Stomach smooth muscle (tissue), 2 donors: Measurements from ENCODE around the gene LCN2.

Source experiments
- H3K27ac ChIP-seq: one replicate; pipeline ENCODE4 v1.7.0; 2013; ENCODE audit warnings: mild to moderate bottlenecking, low read length, inconsistent platforms
- H3K27me3 ChIP-seq, 2 donors: one replicate each; pipeline ENCODE4 v1.7.0; 2013; ENCODE audit warnings: low read length in 2 of 2; ENCODE audit not compliant: insufficient read depth in 2 of 2, control insufficient read depth in 1 of 2
- H3K36me3 ChIP-seq, 2 donors: one replicate each; pipeline ENCODE4 v1.7.0; 2013; ENCODE audit warnings: low read length in 2 of 2; ENCODE audit not compliant: control insufficient read depth in 2 of 2, insufficient read depth in 2 of 2
- H3K4me1 ChIP-seq: one replicate; pipeline ENCODE4 v1.7.0; 2013; ENCODE audit warnings: low read length; ENCODE audit not compliant: control insufficient read depth, insufficient read depth
- H3K4me3 ChIP-seq, 2 donors: one replicate each; pipeline ENCODE4 v1.7.0; 2013; ENCODE audit warnings: low read length in 2 of 2
- H3K9ac ChIP-seq, 2 donors: one replicate each; pipeline ENCODE4 v1.7.0; 2013; ENCODE audit warnings: low read length in 2 of 2, mild to moderate bottlenecking in 1 of 2
- H3K9me3 ChIP-seq, 2 donors: one replicate each; pipeline ENCODE4 v1.7.0; 2013; ENCODE audit warnings: low read length in 2 of 2; ENCODE audit not compliant: control insufficient read depth in 2 of 2
- donor health status: healthy.
- donor health status: Pancreatic carcinoma.

Gene LCN2

GRCh38 chr9:128143525-128144238 is 5.6 kb upstream of the LCN2 start:
- no peak overlapping the region for H3K4me3 ChIP-seq
- no peaks in the 10 kb centered on the region for H3K36me3 ChIP-seq
- no peak overlapping the region for H3K27ac ChIP-seq
- peaks cover 3% of the 10 kb centered on the region for H3K4me1 ChIP-seq
- H3K27me3 ChIP-seq, result no peaks in the 10 kb centered on the region
- no peak overlapping the region for H3K9ac ChIP-seq
- H3K9me3 ChIP-seq, result no peaks in the 10 kb centered on the region

- no peaks in the 10 kb centered on the region for H3K9me3 ChIP-seq
- H3K9ac ChIP-seq, result no peak overlapping the region
- peaks cover 3% of the 10 kb centered on the region for H3K4me1 ChIP-seq
- no peaks in the 10 kb centered on the region for H3K36me3 ChIP-seq
- H3K4me3 ChIP-seq, result no peak overlapping the region
- no peaks in the 10 kb centered on the region for H3K27me3 ChIP-seq
- no peak overlapping the region for H3K27ac ChIP-seq
Measured at GRCh38 chr9:128144239-128145181, 4.7 kb upstream of the LCN2 start.

DNA sequence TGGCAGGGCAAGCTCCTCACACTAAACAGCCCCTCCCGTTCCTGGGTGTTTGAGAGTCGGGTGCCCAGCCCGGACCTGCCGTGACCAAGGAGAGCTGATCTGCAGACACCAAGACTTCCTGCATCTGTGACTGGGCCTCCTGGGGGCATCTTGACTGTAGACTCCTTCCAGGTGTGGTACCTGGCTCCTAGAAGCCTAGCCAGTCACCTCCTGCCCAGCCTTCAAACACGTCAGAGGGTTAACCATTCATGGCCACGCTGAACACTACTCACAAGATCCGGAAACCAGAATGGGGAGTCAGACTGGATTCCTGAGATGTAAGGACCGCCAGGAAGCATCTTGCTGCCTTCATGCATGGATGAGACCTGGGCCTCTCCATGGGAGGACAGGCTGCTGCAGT is 3.7 kb upstream of the LCN2 start:
- H3K27me3 ChIP-seq, result no peaks in the 10 kb centered on the region
- no peak overlapping the region for H3K9ac ChIP-seq
- H3K4me1 ChIP-seq, result peaks cover 3% of the 10 kb centered on the region
- no peak overlapping the region for H3K27ac ChIP-seq
- no peak overlapping the region for H3K4me3 ChIP-seq
- no peaks in the 10 kb centered on the region for H3K9me3 ChIP-seq
- no peaks in the 10 kb centered on the region for H3K36me3 ChIP-seq

DNA sequence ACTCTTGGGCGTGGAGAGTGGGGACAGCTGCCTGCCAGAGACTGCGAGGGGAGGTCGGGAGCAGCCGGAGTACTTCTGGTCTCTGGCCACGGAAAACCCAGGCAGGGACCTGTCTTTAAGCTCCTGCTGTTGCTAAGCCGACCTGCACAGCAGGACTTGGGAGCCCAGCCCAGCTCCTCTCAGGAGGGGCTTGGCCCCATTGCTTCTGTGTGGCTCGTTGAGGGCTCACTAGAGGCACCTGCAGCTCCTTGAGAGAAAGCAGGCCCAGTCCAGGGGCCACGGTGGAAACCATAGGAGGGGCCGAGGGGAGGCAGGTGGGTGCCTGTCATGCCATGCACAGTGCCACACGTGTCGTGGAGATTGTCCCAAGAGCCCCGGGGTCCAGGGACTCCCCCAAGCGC is 3.3 kb upstream of the LCN2 start:
- Histone ChIP-seq H3K4me3 (no peak overlapping the region), H3K9ac (no peak overlapping the region), H3K27me3 (no peaks in the 10 kb centered on the region), H3K27ac (no peak overlapping the region), H3K36me3 (no peaks in the 10 kb centered on the region), H3K9me3 (no peaks in the 10 kb centered on the region), H3K4me1 (peaks cover 3% of the 10 kb centered on the region)

GRCh38 chr9:128146591-128147120 is 2.6 kb upstream of the LCN2 start:
- no peak overlapping the region for H3K4me3 ChIP-seq
- no peaks in the 10 kb centered on the region for H3K9me3 ChIP-seq
- H3K27me3 ChIP-seq, result no peaks in the 10 kb centered on the region
- no peaks in the 10 kb centered on the region for H3K36me3 ChIP-seq
- H3K9ac ChIP-seq, result no peak overlapping the region
- no peak overlapping the region for H3K27ac ChIP-seq
- peaks cover 3% of the 10 kb centered on the region for H3K4me1 ChIP-seq

GRCh38 chr9:128148509-128149000 is 698 bp upstream of the LCN2 start:
- no peaks in the 10 kb centered on the region for H3K27me3 ChIP-seq
- H3K27ac ChIP-seq, result no peak overlapping the region
- no peaks in the 10 kb centered on the region for H3K36me3 ChIP-seq
- H3K4me1 ChIP-seq, result peaks cover 3% of the 10 kb centered on the region
- H3K9ac ChIP-seq, result no peak overlapping the region
- no peak overlapping the region for H3K4me3 ChIP-seq
- no peaks in the 10 kb centered on the region for H3K9me3 ChIP-seq

GRCh38 chr9:128149951-128150593 is 819 bp downstream of the LCN2 start:
- H3K9me3 ChIP-seq, result no peaks in the 10 kb centered on the region
- no peak overlapping the region for H3K9ac ChIP-seq
- H3K36me3 ChIP-seq, result no peaks in the 10 kb centered on the region
- peaks cover 3% of the 10 kb centered on the region for H3K4me1 ChIP-seq
- H3K4me3 ChIP-seq, result no peak overlapping the region
- H3K27ac ChIP-seq, result no peak overlapping the region
- H3K27me3 ChIP-seq, result no peaks in the 10 kb centered on the region

DNA sequence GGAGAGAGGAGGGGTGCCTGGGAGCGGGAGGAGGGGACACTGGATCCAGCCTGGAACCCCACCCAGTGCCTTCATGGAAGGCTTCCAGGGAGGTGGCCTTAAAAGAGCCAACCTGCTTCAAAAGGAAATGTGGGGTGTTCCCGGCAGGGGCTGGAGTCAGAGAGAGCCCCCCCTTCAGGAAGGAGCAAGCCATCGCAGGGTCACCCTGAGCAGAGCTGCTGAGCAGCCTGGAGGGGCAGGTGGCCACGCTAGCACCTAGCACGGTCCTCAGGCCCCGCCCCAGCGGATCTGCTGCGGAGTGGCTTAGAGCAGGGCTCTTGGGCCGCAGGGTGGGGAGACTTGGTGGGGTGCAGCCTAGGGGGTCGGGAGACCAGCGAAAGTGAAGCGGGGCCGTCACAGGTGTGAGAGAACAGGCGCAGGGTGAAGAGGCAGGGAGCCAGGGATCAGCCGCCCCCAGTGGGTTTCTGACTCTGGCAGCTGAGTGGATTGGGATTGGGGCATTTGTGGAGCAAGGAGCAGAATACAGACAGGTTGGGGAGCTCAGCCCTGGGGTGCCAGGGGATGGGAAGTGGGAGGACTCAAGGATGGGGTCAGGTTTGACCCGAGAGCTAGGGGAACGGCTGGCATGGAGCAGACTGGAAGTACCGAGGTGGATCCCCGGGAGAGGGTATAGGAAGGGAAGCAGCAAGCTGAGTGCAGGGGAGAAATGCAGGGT is 1.5 kb downstream of the LCN2 start:
- Histone ChIP-seq H3K9ac (no peak overlapping the region), H3K36me3 (no peaks in the 10 kb centered on the region), H3K27me3 (no peaks in the 10 kb centered on the region), H3K27ac (no peak overlapping the region), H3K4me1 (peaks cover 3% of the 10 kb centered on the region), H3K9me3 (no peaks in the 10 kb centered on the region), H3K4me3 (no peak overlapping the region)

DNA sequence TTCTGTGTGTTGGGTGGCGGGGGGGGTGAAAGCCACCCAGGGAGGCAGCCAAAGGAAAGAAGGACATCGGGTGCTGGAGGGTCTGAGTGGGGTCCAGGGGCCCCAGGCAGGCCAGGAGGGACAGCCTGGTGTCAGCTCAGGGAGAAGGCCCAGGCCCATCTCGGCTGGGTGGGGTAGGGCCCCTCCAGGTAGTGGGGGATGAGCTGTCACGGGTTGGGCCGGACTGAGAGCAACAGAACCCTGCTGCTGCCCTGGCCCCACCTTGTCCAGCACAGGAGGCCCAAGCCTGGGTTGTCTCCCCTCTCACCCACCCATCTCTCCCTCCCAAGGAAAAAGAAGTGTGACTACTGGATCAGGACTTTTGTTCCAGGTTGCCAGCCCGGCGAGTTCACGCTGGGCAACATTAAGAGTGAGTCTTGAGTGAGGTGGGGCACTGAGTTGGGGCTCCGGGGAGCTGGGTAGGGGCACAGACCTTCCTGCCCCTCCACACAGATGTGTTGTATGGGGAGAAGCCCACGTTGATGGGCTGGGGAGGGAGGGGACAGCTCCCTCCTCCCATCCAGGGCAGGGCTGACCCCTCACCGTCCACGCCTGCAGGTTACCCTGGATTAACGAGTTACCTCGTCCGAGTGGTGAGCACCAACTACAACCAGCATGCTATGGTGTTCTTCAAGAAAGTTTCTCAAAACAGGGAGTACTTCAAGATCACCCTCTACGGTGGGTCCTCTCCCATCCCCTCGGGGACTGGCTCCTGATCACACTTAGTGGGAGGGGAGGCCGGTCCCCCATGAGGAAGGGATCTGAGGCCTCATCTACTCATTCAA is 2.3 kb downstream of the LCN2 start:
- no peak overlapping the region for H3K4me3 ChIP-seq
- no peak overlapping the region for H3K9ac ChIP-seq
- peaks cover 3% of the 10 kb centered on the region for H3K4me1 ChIP-seq
- H3K27me3 ChIP-seq, result no peaks in the 10 kb centered on the region
- no peaks in the 10 kb centered on the region for H3K36me3 ChIP-seq
- no peaks in the 10 kb centered on the region for H3K9me3 ChIP-seq
- H3K27ac ChIP-seq, result no peak overlapping the region
